CD4-positive, alpha-beta T cell treated with Interferon gamma for 1 hour (primary cell): ENCODE results near the gene MTMR12.

Experiments
- DNase-seq: peaks from one replicate; pipeline ENCODE4 v3.0.0-alpha.2; 2020

The MTMR12 gene

GRCh38 chr5:32187675-32188074 lies 125.1 kb downstream of the MTMR12 start:
- DNase-seq = no peak

DNA sequence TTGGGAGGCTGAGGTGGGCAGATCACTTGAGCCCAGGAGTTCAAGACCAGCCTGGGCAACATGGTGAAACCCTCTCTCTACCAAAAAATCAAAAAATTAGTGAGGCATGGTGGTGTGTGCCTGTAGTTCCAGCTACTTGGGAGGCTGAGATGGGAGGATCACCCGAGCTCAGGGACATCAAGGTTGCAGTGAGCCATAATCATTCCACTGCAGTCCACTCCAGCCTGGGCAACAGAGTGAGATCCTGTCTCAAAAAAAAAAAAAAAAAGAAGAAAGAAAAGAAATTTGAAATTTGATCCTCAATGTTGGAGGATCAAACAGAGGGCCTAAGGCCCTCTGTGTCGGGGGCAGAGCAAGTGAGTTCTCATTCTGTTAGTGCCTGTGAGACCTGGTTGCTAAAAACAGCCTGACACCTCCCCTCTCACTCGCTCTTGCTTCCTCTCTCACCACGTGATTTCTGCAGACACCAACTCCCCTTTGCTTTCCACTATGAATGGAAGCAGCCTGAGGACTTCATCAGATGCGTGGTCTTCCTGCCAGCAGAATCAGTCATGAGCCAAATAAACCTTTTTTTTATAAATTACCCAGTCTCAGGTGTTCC lies 130.2 kb downstream of the MTMR12 start:
- peak; percentile 15 for DNase-seq
